Glomerular visceral epithelial cell (primary cell): ENCODE data around the gene SFMBT1.

Experiments
- DNase-seq: peaks from one replicate; pipeline ENCODE4 v3.0.0-alpha.2; 2016; ENCODE audit errors: extremely low spot score

SFMBT1 gene

GRCh38 chr3:52882377-52882776 is 163.5 kb downstream of the SFMBT1 start:
- DNase-seq, result no peak

- no peak for DNase-seq
Measured at GRCh38 chr3:52881871-52882270, 164.0 kb downstream of the SFMBT1 start.

GRCh38 chr3:52880474-52880873 is 165.4 kb downstream of the SFMBT1 start:
- no peak for DNase-seq

- no peak for DNase-seq
Measured at GRCh38 chr3:52880047-52880446, 165.8 kb downstream of the SFMBT1 start.

- DNase-seq, result no peak
Measured at GRCh38 chr3:52879581-52879980, 166.3 kb downstream of the SFMBT1 start.

- DNase-seq, result no peak
Measured at GRCh38 chr3:52879090-52879489, 166.8 kb downstream of the SFMBT1 start.

- DNase-seq, result no peak
Measured at GRCh38 chr3:52877085-52877484, 168.8 kb downstream of the SFMBT1 start.

GRCh38 chr3:52874864-52875587 is 170.8 kb downstream of the SFMBT1 start:
- DNase-seq, result no peak

GRCh38 chr3:52874160-52874701 is 171.6 kb downstream of the SFMBT1 start:
- DNase-seq, result no peak

GRCh38 chr3:52873433-52874159 is 172.3 kb downstream of the SFMBT1 start:
- no peak for DNase-seq

- no peak for DNase-seq
Measured at GRCh38 chr3:52872245-52872644, 173.6 kb downstream of the SFMBT1 start.

GRCh38 chr3:52871761-52872160 is 174.1 kb downstream of the SFMBT1 start:
- no peak for DNase-seq

GRCh38 chr3:52870471-52870870 is 175.4 kb downstream of the SFMBT1 start:
- DNase-seq, result no peak

GRCh38 chr3:52866427-52866826 is 179.4 kb downstream of the SFMBT1 start:
- no peak for DNase-seq

- no peak for DNase-seq
Measured at GRCh38 chr3:52865994-52866393, 179.9 kb downstream of the SFMBT1 start.

- no peak for DNase-seq
Measured at GRCh38 chr3:52860424-52860768, 185.5 kb downstream of the SFMBT1 start.

- DNase-seq, result no peak
Measured at GRCh38 chr3:52859686-52860423, 186.0 kb downstream of the SFMBT1 start.

GRCh38 chr3:52857864-52858263 is 188.0 kb downstream of the SFMBT1 start:
- DNase-seq, result no peak

GRCh38 chr3:52857133-52857532 is 188.7 kb downstream of the SFMBT1 start:
- no peak for DNase-seq

- DNase-seq, result no peak
Measured at GRCh38 chr3:52856666-52857065, 189.2 kb downstream of the SFMBT1 start.

GRCh38 chr3:52854013-52854412 is 191.9 kb downstream of the SFMBT1 start:
- DNase-seq, result no peak
